Effector CD4-positive, alpha-beta T cell (primary cell): ENCODE results near the gene SLC25A38.
"Not testable (repeated sequence)": the region's sequence is repeated elsewhere in the genome, so short reads cannot be mapped to it uniquely, and the experiment has no call there.

Experiments used
- DNase-seq: peaks from one replicate; pipeline ENCODE4 v3.0.0-alpha.2; 2020

Gene SLC25A38

GRCh38 chr3:39408493-39409372 is 25.6 kb downstream of the SLC25A38 start:
- DNase-seq = no peak

GRCh38 chr3:39409514-39410136 is 26.5 kb downstream of the SLC25A38 start:
- DNase-seq = no peak

GRCh38 chr3:39410893-39411292 is 27.7 kb downstream of the SLC25A38 start:
- DNase-seq = no peak

- no peak for DNase-seq
Measured at GRCh38 chr3:39412668-39413260, 29.6 kb downstream of the SLC25A38 start.

- no peak for DNase-seq
Measured at GRCh38 chr3:39413691-39414420, 30.7 kb downstream of the SLC25A38 start.

- no peak for DNase-seq
Measured at GRCh38 chr3:39414421-39414907, 31.3 kb downstream of the SLC25A38 start.

- DNase-seq = not testable (repeated sequence)
Measured at GRCh38 chr3:39415302-39415701, 32.1 kb downstream of the SLC25A38 start.

- DNase-seq = no peak
Measured at GRCh38 chr3:39415983-39416382, 32.8 kb downstream of the SLC25A38 start.

GRCh38 chr3:39416998-39417397 is 33.8 kb downstream of the SLC25A38 start:
- DNase-seq = not testable (repeated sequence)

GRCh38 chr3:39418556-39419225 is 35.5 kb downstream of the SLC25A38 start:
- DNase-seq = not testable (repeated sequence)

GRCh38 chr3:39419742-39420315 is 36.7 kb downstream of the SLC25A38 start:
- no peak for DNase-seq

GRCh38 chr3:39420543-39420942 is 37.4 kb downstream of the SLC25A38 start:
- no peak for DNase-seq

- DNase-seq = no peak
Measured at GRCh38 chr3:39423436-39423970, 40.3 kb downstream of the SLC25A38 start.

- DNase-seq = no peak
Measured at GRCh38 chr3:39426312-39426711, 43.1 kb downstream of the SLC25A38 start.

GRCh38 chr3:39427506-39427905 is 44.3 kb downstream of the SLC25A38 start:
- no peak for DNase-seq

GRCh38 chr3:39428745-39429201 is 45.6 kb downstream of the SLC25A38 start:
- no peak for DNase-seq

GRCh38 chr3:39429466-39429865 is 46.3 kb downstream of the SLC25A38 start:
- no peak for DNase-seq

GRCh38 chr3:39432342-39432741 is 49.2 kb downstream of the SLC25A38 start:
- no peak for DNase-seq

GRCh38 chr3:39433642-39434041 is 50.5 kb downstream of the SLC25A38 start:
- no peak for DNase-seq

GRCh38 chr3:39434574-39434973 is 51.4 kb downstream of the SLC25A38 start:
- no peak for DNase-seq

- DNase-seq = no peak
Measured at GRCh38 chr3:39435006-39435748, 52.0 kb downstream of the SLC25A38 start.
